Heart left ventricle (tissue), 16 donors: ENCODE measurements around the gene C2orf42. TPM values are rescaled to one million over a fixed set of nuclear protein-coding genes. Genes with fewer than 3 reads are reported as not detected.

Experiments used
- ATAC-seq, 4 donors: fragments of 200-7000 bp; cut with Tn5 transposase; one replicate each; pipeline ENCODE4 v1.9.1; 2020 to 2022; ENCODE audit warnings: moderate library complexity in 4 of 4, mild to moderate bottlenecking in 3 of 4, moderate number of reproducible peaks in 1 of 4
- DNase-seq, 5 donors: peaks; one replicate each; pipeline ENCODE4 v3.0.0-alpha.2; 2020
- H3K27ac ChIP-seq, 12 donors: fragments of 200-600 bp; sonication (generic) in 4 of 12; one replicate each; pipeline versions ENCODE4 v1.5.0 to v1.8.0; 2016 to 2022; ENCODE audit warnings: mild to moderate bottlenecking in 2 of 12
- H3K27me3 ChIP-seq, 9 donors: fragments of 200-600 bp; sonication (generic) in 2 of 9; one replicate each; pipeline versions ENCODE4 v1.5.1 to v1.8.0; 2016 to 2022; ENCODE audit warnings: mild to moderate bottlenecking in 3 of 9
- H3K36me3 ChIP-seq, 9 donors: fragments of 200-600 bp; sonication (generic) in 2 of 9; one replicate each; pipeline versions ENCODE4 v1.5.0 to v1.8.0; 2018 to 2022; ENCODE audit warnings: mild to moderate bottlenecking in 2 of 9
- H3K4me1 ChIP-seq, 12 donors: fragments of 200-600 bp; sonication (generic) in 4 of 12; one replicate each; pipeline versions ENCODE4 v1.5.0 to v1.8.0; 2016 to 2022; ENCODE audit warnings: mild to moderate bottlenecking in 3 of 12
- H3K4me3 ChIP-seq, 12 donors: fragments of 200-600 bp; sonication (generic) in 4 of 12; one replicate each; pipeline versions ENCODE4 v1.5.0 to v1.8.0; 2017 to 2022; ENCODE audit warnings: mild to moderate bottlenecking in 9 of 12, moderate library complexity in 4 of 12
- H3K9me3 ChIP-seq, 12 donors: fragments of 200-600 bp; sonication (generic) in 4 of 12; one replicate each; pipeline versions ENCODE4 v1.5.0 to v1.8.0; 2016 to 2022; ENCODE audit warnings: mild to moderate bottlenecking in 1 of 12
- POLR2A ChIP-seq, 2 donors: fragments of 450-650 bp; IDR thresholded peaks; one replicate each; pipeline ENCODE4 v1.6.1; 2017; ENCODE audit warnings: antibody characterized with exemption in 2 of 2, mild to moderate bottlenecking in 2 of 2, moderate library complexity in 2 of 2
- WGBS, 4 donors: extraction: QIAGEN DNeasy Blood & Tissue Kit in 2 of 4; methylation state at CpG; one replicate each; pipeline versions ENCODE4 v1.1.5 to v1.1.7; 2013 to 2018; 5-methylcytosine and 5-hydroxymethylcytosine counted together
- intact Hi-C, 10 donors: fragments of 100-400 bp; cut with DNase I; formaldehyde crosslinking; loops; one replicate each; pipeline versions ENCODE4 v1.11.1 to v1.14.2; 2022
- polyA plus RNA-seq, 2 donors: library from polyadenylated mRNA; stranded (reverse); fragments of 200-250 nt; gene quantifications; one replicate each; pipeline ENCODE4 v1.2.3, GENCODE V29; 2013
- total RNA-seq, 9 donors: library from RNA; depleted of rRNA in 2 of 9; stranded (reverse); fragments of >200 nt in 2 of 9; fragmentation: NEBNext Ultra II Directional in 3 of 9; extraction: Animal tissue kit (Norgen Biotek cat#: 25700) in 3 of 9; gene quantifications; one replicate each; pipeline versions ENCODE4 v1.1.0 to v1.2.4, GENCODE V29; 2016 to 2023
- TF ChIP-seq, protein P1 (sequence below), 12 donors: fragments of 200-600 bp; sonication (generic) in 4 of 12; IDR thresholded peaks; one replicate each; pipeline versions ENCODE4 v1.5.0 to v1.8.0; 2018 to 2022; ENCODE audit warnings: antibody characterized with exemption in 12 of 12, mild to moderate bottlenecking in 5 of 12
- donor health status: ischemic (EF 13 %, LVEDD 7.1; RV severe dilation, severe dysfunction).
- donor health status: healthy with polysubstance abuse.
- donor health status: DM: no; HTN: yes; CAD: no.
- donor health status: DM: no; HTN: no; CAD: no.
- donor health status: ischemic (EF 25% LVEDD 6.9; RV normal size, moderate dysfunction).
- donor health status: ischemic (EF 25% LVEDD 5.7; RV mildly dilated, moderate dysfunction).
- donor health status: healthy.
- donor health status: DM: yes; HTN: yes; CAD: no.
- donor health status: ischemic (EF 35%, LVEDD 5.7; RV mildly dilated, moderate dysfunction).
- donor health status: nonischemic (EF 11% LVEDD 7.7; RV severe dilation, severe dysfunction).
- donor health status: DM: yes; HTN: yes; CAD: no.
- donor health status: PGD.
- donor health status: ischemic (EF 29% LVEDD 5.4; RV normal size, mild dysfunction).
- donor health status: nonischemic (EF 23%, LVEDD 6.1; RV moderate dilation, normal function).

The C2orf42 gene
- total and polyA plus RNA-seq, 11 donors, result 3.5 to 14.9 (median 8.9) TPM

GRCh38 chr2:70204452-70204851 is 13.6 kb upstream of the C2orf42 start:
- TF ChIP-seq POLR2A (IDR thresholded peaks at IDR 0.05), result no peak
- TF ChIP-seq, protein P1, sequence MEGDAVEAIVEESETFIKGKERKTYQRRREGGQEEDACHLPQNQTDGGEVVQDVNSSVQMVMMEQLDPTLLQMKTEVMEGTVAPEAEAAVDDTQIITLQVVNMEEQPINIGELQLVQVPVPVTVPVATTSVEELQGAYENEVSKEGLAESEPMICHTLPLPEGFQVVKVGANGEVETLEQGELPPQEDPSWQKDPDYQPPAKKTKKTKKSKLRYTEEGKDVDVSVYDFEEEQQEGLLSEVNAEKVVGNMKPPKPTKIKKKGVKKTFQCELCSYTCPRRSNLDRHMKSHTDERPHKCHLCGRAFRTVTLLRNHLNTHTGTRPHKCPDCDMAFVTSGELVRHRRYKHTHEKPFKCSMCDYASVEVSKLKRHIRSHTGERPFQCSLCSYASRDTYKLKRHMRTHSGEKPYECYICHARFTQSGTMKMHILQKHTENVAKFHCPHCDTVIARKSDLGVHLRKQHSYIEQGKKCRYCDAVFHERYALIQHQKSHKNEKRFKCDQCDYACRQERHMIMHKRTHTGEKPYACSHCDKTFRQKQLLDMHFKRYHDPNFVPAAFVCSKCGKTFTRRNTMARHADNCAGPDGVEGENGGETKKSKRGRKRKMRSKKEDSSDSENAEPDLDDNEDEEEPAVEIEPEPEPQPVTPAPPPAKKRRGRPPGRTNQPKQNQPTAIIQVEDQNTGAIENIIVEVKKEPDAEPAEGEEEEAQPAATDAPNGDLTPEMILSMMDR (IDR thresholded peaks at IDR 0.05), result no peak
- H3K9me3 ChIP-seq, result no peaks in the 10 kb centered on the region
- H3K27ac ChIP-seq, result no peak overlapping the region
- WGBS, 4 donors, result 78 to 85% (median 81%) methylated on average over 8 of the region's 8 CpGs
- no peak for DNase-seq
- no peak for ATAC-seq
- intact Hi-C loops, result no loop called here
- H3K4me1 ChIP-seq, result no peaks in the 10 kb centered on the region
- no peak overlapping the region for H3K4me3 ChIP-seq
- H3K36me3 ChIP-seq, result peaks cover 0 to 17% (median 7%) of the 10 kb centered on the region in 9 donors
- H3K27me3 ChIP-seq, result no peaks in the 10 kb centered on the region

DNA sequence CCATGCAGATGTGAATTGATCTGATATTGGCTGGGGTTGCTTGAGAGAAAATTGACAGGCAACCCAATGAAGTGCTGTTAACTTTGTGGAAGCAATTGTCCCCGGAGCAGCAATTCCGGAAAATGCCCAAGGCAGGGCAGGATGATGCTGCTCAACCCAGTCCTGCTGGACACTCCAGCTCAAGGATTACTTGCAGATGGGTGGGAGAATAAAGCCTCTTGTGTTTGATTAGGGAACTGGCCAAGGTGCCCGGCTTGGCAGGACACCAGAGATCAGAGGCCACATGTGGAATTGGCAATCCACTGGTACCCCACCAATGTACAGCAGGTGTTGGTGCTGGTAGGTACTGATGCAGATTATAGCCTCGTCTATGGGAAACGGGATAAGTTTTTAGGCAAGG is 12.3 kb upstream of the C2orf42 start:
- no peaks in the 10 kb centered on the region for H3K4me1 ChIP-seq
- WGBS, 4 donors, result 78 to 85% (median 82%) methylated on average over 5 of the region's 5 CpGs
- ATAC-seq, result no peak
- no peak overlapping the region for H3K4me3 ChIP-seq
- no peak for DNase-seq
- intact Hi-C loops, result no loop called here
- peaks cover 0 to 5% (median under 1%) of the 10 kb centered on the region in 9 donors for H3K36me3 ChIP-seq
- H3K9me3 ChIP-seq, result no peaks in the 10 kb centered on the region
- TF ChIP-seq, protein P1 (IDR thresholded peaks at IDR 0.05), result no peak
- TF ChIP-seq POLR2A (IDR thresholded peaks at IDR 0.05), result no peak
- no peaks in the 10 kb centered on the region for H3K27me3 ChIP-seq
- no peak overlapping the region for H3K27ac ChIP-seq

DNA sequence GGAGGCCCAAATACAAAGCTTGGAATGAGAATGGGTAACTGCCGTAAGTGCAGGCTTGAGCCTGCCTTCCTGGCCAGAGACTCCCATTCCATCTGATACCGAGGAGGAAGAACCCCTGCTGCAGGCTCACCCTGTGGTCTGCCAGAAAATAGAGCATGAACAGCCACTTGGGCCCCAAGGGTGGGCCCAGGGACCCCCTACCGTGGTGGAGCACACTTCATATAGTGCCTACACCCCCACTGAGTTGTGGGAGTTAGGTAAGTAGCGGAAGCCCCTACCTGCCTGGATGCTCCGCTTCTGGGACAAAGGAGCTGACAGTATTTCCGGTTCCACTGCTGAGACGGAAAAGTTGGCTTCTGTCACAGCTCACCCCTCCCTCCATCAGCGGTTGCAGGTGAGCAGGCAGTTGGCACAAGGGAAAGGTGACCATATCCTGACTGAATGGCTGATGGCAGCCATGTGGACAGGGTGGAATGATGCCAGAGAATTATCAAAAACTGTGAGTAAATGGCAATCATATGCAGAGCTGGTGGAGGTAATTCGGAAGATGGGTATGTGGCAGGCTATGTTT is 11.5 kb upstream of the C2orf42 start:
- no peak for DNase-seq
- no peaks in the 10 kb centered on the region for H3K27me3 ChIP-seq
- peaks cover 0 to 2% (median 0%) of the 10 kb centered on the region in 9 donors for H3K36me3 ChIP-seq
- no peak overlapping the region for H3K27ac ChIP-seq
- intact Hi-C loops, result no loop called here
- H3K4me3 ChIP-seq, result no peak overlapping the region
- WGBS, 4 donors, result 79 to 83% (median 81%) methylated on average over 7 to 9 of the region's 9 CpGs
- TF ChIP-seq, protein P1 (IDR thresholded peaks at IDR 0.05), result no peak
- TF ChIP-seq POLR2A (IDR thresholded peaks at IDR 0.05), result no peak
- no peaks in the 10 kb centered on the region for H3K4me1 ChIP-seq
- ATAC-seq, result no peak
- H3K9me3 ChIP-seq, result no peaks in the 10 kb centered on the region

- 94 to 99% (median 95%) methylated on average over 6 of the region's 6 CpGs for WGBS, 4 donors
Observed at GRCh38 chr2:70201831-70202230, 11.0 kb upstream of the C2orf42 start.

More at GRCh38 chr2:70201831-70202230, 11.0 kb upstream of the C2orf42 start:
- DNase-seq, result no peak
- Histone ChIP-seq H3K27ac (no peak overlapping the region), H3K36me3 (no peaks in the 10 kb centered on the region), H3K4me1 (no peaks in the 10 kb centered on the region), H3K9me3 (no peaks in the 10 kb centered on the region), H3K27me3 (no peaks in the 10 kb centered on the region), H3K4me3 (no peak overlapping the region)
- no peak for ATAC-seq
- intact Hi-C loops, result no loop called here
- TF ChIP-seq POLR2A (IDR thresholded peaks at IDR 0.05), result no peak
- TF ChIP-seq, protein P1 (IDR thresholded peaks at IDR 0.05), result no peak
